Adrenal gland (tissue), 5 donors: ENCODE results near the gene ARHGAP18.

ENCODE experiments used
- CTCF ChIP-seq, 6 experiments: fragments of 450-650 bp in 4 of 6; fragments of 200-600 bp in 2 of 6; sonication (generic) in 1 of 6; IDR thresholded peaks; 1 replicate in 5 of 6; 2 replicates in 1 of 6; pipeline versions ENCODE4 v1.5.1 to v1.8.0; 2016 to 2021; ENCODE audit warnings: antibody characterized with exemption in 6 of 6, mild to moderate bottlenecking in 2 of 6, moderate library complexity in 1 of 6
- POLR2A ChIP-seq, 2 donors: fragments of 450-650 bp; IDR thresholded peaks; one replicate each; pipeline ENCODE4 v1.6.1; 2017; ENCODE audit warnings: antibody characterized with exemption in 2 of 2, mild to moderate bottlenecking in 2 of 2, moderate library complexity in 1 of 2
- donor health status: DM: no; HTN: no; CAD: no.

DNA sequence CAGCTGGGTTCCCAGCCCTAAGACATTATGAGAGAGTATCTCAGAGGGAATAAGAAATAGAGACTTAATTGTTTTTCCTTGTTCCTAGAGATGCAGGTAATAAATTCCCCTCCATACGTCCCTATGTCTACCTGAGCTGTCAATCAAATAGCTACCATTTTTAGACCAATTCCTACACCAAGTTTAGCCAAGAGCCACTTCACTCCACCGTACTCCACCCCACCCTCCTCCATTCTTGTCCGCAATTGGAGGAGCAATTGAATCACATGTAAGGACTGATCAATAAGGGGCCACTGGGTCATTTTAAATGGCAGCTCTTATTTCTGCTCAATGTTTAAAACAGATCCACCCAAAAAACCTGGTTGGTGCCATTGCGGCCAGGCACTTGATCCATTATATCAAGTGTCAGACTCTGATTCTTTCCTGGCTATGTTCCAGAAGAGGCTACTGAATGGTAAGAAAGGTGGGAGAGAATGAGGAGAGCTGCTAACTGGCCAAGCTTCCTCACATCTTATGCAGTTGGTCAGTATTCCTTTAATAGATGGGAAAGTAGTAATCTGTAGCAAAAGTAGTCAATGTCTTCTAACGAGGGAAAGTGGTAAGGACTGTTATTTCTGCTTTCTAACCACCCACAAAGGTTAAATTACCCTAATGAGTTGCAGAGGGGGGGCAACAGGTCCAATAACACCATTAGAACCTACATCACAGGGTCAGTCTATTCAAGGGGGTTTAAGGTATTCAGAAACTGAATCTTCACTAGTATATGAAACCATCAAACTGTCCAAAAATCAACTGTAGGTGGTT lies 34.1 kb downstream of the ARHGAP18 start:
- TF ChIP-seq POLR2A (IDR thresholded peaks at IDR 0.05) (no peak), CTCF (IDR thresholded peaks at IDR 0.05) (no peak)
